Activated CD8-positive, alpha-beta memory T cell treated with anti-CD3 and anti-CD28 coated beads for 24 hours (primary cell): ENCODE data around the gene UBA6.
"Not testable (repeated sequence)": the region's sequence is repeated elsewhere in the genome, so short reads cannot be mapped to it uniquely, and the experiment has no call there.

Source experiments
- DNase-seq: peaks from one replicate; pipeline ENCODE4 v3.0.0-alpha.2; 2020

The UBA6 gene

GRCh38 chr4:67713529-67714247, 12.7 kb upstream of the UBA6 start:
- no peak for DNase-seq

GRCh38 chr4:67712650-67713528, 11.9 kb upstream of the UBA6 start:
- DNase-seq: no peak

- DNase-seq: no peak
Measured at GRCh38 chr4:67712000-67712625, 11.2 kb upstream of the UBA6 start.

- not testable (repeated sequence) for DNase-seq
Measured at GRCh38 chr4:67706682-67707081, 5.7 kb upstream of the UBA6 start.

- DNase-seq: no peak
Measured at GRCh38 chr4:67704843-67705242, 3.9 kb upstream of the UBA6 start.

GRCh38 chr4:67702166-67702565, 1.2 kb upstream of the UBA6 start:
- no peak for DNase-seq

- DNase-seq: no peak
Measured at GRCh38 chr4:67701517-67701850, 529 bp upstream of the UBA6 start.

GRCh38 chr4:67700116-67700737, 728 bp downstream of the UBA6 start:
- DNase-seq: no peak

GRCh38 chr4:67699603-67700002, 1.4 kb downstream of the UBA6 start:
- DNase-seq: no peak

GRCh38 chr4:67697860-67698687, 2.9 kb downstream of the UBA6 start:
- no peak for DNase-seq

GRCh38 chr4:67696061-67696460, 4.9 kb downstream of the UBA6 start:
- no peak for DNase-seq

- DNase-seq: no peak
Measured at GRCh38 chr4:67694662-67695061, 6.3 kb downstream of the UBA6 start.

- no peak for DNase-seq
Measured at GRCh38 chr4:67691328-67691727, 9.6 kb downstream of the UBA6 start.

- no peak for DNase-seq
Measured at GRCh38 chr4:67687636-67688035, 13.3 kb downstream of the UBA6 start.

- DNase-seq: no peak
Measured at GRCh38 chr4:67685532-67685859, 15.5 kb downstream of the UBA6 start.

GRCh38 chr4:67684839-67685531, 16.0 kb downstream of the UBA6 start:
- no peak for DNase-seq

GRCh38 chr4:67682266-67682665, 18.7 kb downstream of the UBA6 start:
- no peak for DNase-seq

GRCh38 chr4:67680581-67681222, 20.3 kb downstream of the UBA6 start:
- DNase-seq: no peak

- no peak for DNase-seq
Measured at GRCh38 chr4:67678612-67679011, 22.3 kb downstream of the UBA6 start.

GRCh38 chr4:67674098-67674497, 26.9 kb downstream of the UBA6 start:
- DNase-seq: no peak

GRCh38 chr4:67668315-67668714, 32.6 kb downstream of the UBA6 start:
- no peak for DNase-seq

GRCh38 chr4:67660418-67660817, 40.5 kb downstream of the UBA6 start:
- DNase-seq: no peak
